Measurements from ENCODE around the gene ZNF536. TPM values are rescaled to one million over a fixed set of nuclear protein-coding genes. Genes with fewer than 3 reads are reported as not detected.

ZNF536 gene
- total and polyA plus RNA-seq, 9 of the 15 experiments (the other 6 are each of a cell fraction or from before 2014, with no cell fraction given): not detected

- WGBS (ENCODE audit: insufficient coverage, low coverage, missing lambda C conversion rate): 2% methylated on average over 19 of the region's 23 CpGs
- no peak overlapping the region for H3K4me2 ChIP-seq (ENCODE audit: insufficient read depth, low read length)
- no TSS peak for BruUV-seq (replicated peaks)
- DNase-seq (ENCODE audit: extremely low read depth in 1 of 4, low spot score in 3 of 4): no peak
- no peak overlapping the region for H3K4me3 ChIP-seq
- peaks cover 0 to 7% of the 10 kb centered on the region in 2 experiments; a peak in 1 of 5 replicates for H3K4me1 ChIP-seq (replicated peaks in 1 of 2; ENCODE audit: control insufficient read depth in 2 of 2, insufficient read depth in 2 of 2, low read length in 2 of 2)
- H3K27ac ChIP-seq (ENCODE audit: extremely low read depth, low read depth, low read length): no peak overlapping the region
- H3K9me1 ChIP-seq (ENCODE audit: control insufficient read depth, insufficient read depth, low read length): no peaks in the 10 kb centered on the region
- H3K36me3 ChIP-seq (ENCODE audit: control insufficient read depth, insufficient read depth, low read length): no peaks in the 10 kb centered on the region
- no peak for FAIRE-seq
- ChIA-PET CTCF (ENCODE audit: low intra/inter-chr PET ratio) (no interaction called here), POLR2A (no interaction called here)
- in situ Hi-C loops (cut with MboI): no loop called here
- no peak overlapping the region for H3K9ac ChIP-seq (ENCODE audit: insufficient read depth in 1 of 2, low read depth in 2 of 2, low read length in 2 of 2)
- H3K79me2 ChIP-seq (ENCODE audit: control insufficient read depth, insufficient read depth, low read length): no peaks in the 10 kb centered on the region
- H3K9me3 ChIP-seq (replicated peaks; ENCODE audit: control insufficient read depth, insufficient read depth, low read depth, low read length): no peaks in the 10 kb centered on the region
- TF ChIP-seq HNRNPL (IDR thresholded peaks at IDR 0.05; ENCODE audit: low read depth, low read length) (no peak), SMARCB1 (IDR thresholded peaks at IDR 0.05; ENCODE audit: insufficient read length, low read depth) (no peak), ZFPM2 (CRISPR knock-in tag; IDR thresholded peaks at IDR 0.05) (no peak), PCBP1 (IDR thresholded peaks at IDR 0.05; ENCODE audit: low read depth, low read length, poor library complexity, severe bottlenecking) (no peak), NFRKB (IDR thresholded peaks at IDR 0.05; ENCODE audit: low read depth) (no peak), ZNF197 (CRISPR knock-in tag; IDR thresholded peaks at IDR 0.05; ENCODE audit: low read depth) (no peak), ZNF140 (CRISPR knock-in tag; IDR thresholded peaks at IDR 0.05) (no peak), EGR1 (conservative IDR thresholded peaks at IDR 0.05) (no peak), SNIP1 (IDR thresholded peaks at IDR 0.05; ENCODE audit: low read depth) (no peak)
- TF ChIP-seq, protein P1, sequence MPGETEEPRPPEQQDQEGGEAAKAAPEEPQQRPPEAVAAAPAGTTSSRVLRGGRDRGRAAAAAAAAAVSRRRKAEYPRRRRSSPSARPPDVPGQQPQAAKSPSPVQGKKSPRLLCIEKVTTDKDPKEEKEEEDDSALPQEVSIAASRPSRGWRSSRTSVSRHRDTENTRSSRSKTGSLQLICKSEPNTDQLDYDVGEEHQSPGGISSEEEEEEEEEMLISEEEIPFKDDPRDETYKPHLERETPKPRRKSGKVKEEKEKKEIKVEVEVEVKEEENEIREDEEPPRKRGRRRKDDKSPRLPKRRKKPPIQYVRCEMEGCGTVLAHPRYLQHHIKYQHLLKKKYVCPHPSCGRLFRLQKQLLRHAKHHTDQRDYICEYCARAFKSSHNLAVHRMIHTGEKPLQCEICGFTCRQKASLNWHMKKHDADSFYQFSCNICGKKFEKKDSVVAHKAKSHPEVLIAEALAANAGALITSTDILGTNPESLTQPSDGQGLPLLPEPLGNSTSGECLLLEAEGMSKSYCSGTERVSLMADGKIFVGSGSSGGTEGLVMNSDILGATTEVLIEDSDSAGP (CRISPR knock-in tag; IDR thresholded peaks at IDR 0.05): no peak
- TF ChIP-seq, protein P2, sequence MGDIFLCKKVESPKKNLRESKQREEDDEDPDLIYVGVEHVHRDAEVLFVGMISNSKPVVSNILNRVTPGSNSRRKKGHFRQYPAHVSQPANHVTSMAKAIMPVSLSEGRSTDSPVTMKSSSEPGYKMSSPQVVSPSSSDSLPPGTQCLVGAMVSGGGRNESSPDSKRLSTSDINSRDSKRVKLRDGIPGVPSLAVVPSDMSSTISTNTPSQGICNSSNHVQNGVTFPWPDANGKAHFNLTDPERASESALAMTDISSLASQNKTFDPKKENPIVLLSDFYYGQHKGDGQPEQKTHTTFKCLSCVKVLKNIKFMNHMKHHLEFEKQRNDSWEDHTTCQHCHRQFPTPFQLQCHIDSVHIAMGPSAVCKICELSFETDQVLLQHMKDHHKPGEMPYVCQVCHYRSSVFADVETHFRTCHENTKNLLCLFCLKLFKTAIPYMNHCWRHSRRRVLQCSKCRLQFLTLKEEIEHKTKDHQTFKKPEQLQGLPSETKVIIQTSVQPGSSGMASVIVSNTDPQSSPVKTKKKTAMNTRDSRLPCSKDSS (IDR thresholded peaks at IDR 0.05; ENCODE audit: low read depth, partially characterized antibody): no peak
- no peak overlapping the region for H2AFZ ChIP-seq (ENCODE audit: low read depth, low read length)
- peaks cover 0 to 23% of the 10 kb centered on the region in 2 experiments; a peak in 4 of 5 replicates for H3K27me3 ChIP-seq (ENCODE audit: control insufficient read depth in 2 of 2, insufficient read depth in 2 of 2, low read length in 2 of 2)
- intact Hi-C loops (cut with micrococcal nuclease): no loop called here
- H4K20me1 ChIP-seq (replicated peaks; ENCODE audit: control insufficient read depth, insufficient read depth, low read length): no peaks in the 10 kb centered on the region; the same call in 1 of the 2 replicates
- ATAC-seq: no peak
These were observed 3.4 kb downstream of the ZNF536 start for GRCh38 chr19:30375553-30376031.
